HEK293 (cell line): ENCODE results near the gene CYP11A1.
A peak's percentile ranks its signal among the peaks of the same experiment; 100 is the strongest.

Experiments used
- CTCF ChIA-PET: fragments of 350-600 bp; formaldehyde crosslinking; extraction: SDS; loops from one replicate; lab custom pipeline; 2021; ENCODE audit warnings: antibody characterized with exemption; lab: Yijun Ruan, JAX
- POLR2A ChIA-PET: fragments of 300-600 bp; formaldehyde crosslinking; extraction: SDS; loops from one replicate; lab custom pipeline; 2020; ENCODE audit warnings: antibody characterized with exemption, inconsistent platforms; lab: Yijun Ruan, JAX
- H3K27ac ChIP-seq: fragments of 200-500 bp; sonication (Bioruptor generic); 2 replicates; pipeline ENCODE4 v1.5.1; 2014; ENCODE audit warnings: low read depth, low read length, control low read depth, inconsistent platforms; ENCODE audit errors: extremely low read depth
- H3K36me3 ChIP-seq, 2 experiments: fragments of 200-500 bp in 1 of 2; sonication (Bioruptor generic) in 1 of 2; 1 replicate in 1 of 2; 2 replicates in 1 of 2; pipeline ENCODE4 v1.5.1; 2014 to 2017; ENCODE audit warnings: inconsistent platforms in 2 of 2, low read length in 2 of 2; ENCODE audit not compliant: control insufficient read depth in 2 of 2, insufficient read depth in 1 of 2
- H3K4me1 ChIP-seq: fragments of 200-500 bp; sonication (Bioruptor generic); 2 replicates; pipeline ENCODE4 v1.5.1; 2014; ENCODE audit warnings: mild to moderate bottlenecking, low read length, inconsistent platforms; ENCODE audit not compliant: control insufficient read depth, insufficient read depth
- H3K4me3 ChIP-seq: 2 replicates; pipeline ENCODE4 v1.5.1; 2011; ENCODE audit warnings: low read depth, mild to moderate bottlenecking, control low read depth, low read length, moderate library complexity
- H3K9me3 ChIP-seq: fragments of 200-500 bp; sonication (Bioruptor generic); 2 replicates; pipeline ENCODE4 v1.5.1; 2014; ENCODE audit warnings: low read depth, low read length, inconsistent platforms; ENCODE audit not compliant: control insufficient read depth, insufficient read depth
- HOXD13 ChIP-seq: sonication (generic); formaldehyde crosslinking; IDR thresholded peaks from 2 replicates; pipeline ENCODE4 v1.8.0; 2022; ENCODE audit warnings: missing genetic modification reagents, borderline replicate concordance
- OVOL3 ChIP-seq: fragments of 450-650 bp; formaldehyde crosslinking; IDR thresholded peaks from 2 replicates; pipeline ENCODE4 v1.5.1; 2016; ENCODE audit warnings: missing biosample characterization, missing genetic modification characterization
- RBAK ChIP-seq: fragments of 450-650 bp; formaldehyde crosslinking; IDR thresholded peaks from 2 replicates; pipeline ENCODE4 v1.5.1; 2016; ENCODE audit warnings: missing biosample characterization, missing genetic modification characterization
- ZBTB17 ChIP-seq: fragments of 450-650 bp; formaldehyde crosslinking; IDR thresholded peaks from 2 replicates; pipeline ENCODE4 v1.5.1; 2016; ENCODE audit warnings: missing biosample characterization, missing genetic modification characterization
- ZBTB20 ChIP-seq: fragments of 450-650 bp; formaldehyde crosslinking; IDR thresholded peaks from 2 replicates; pipeline ENCODE4 v1.5.1; 2016; ENCODE audit warnings: missing biosample characterization, missing genetic modification characterization
- ZIC2 ChIP-seq: fragments of 450-650 bp; formaldehyde crosslinking; IDR thresholded peaks from 2 replicates; pipeline ENCODE4 v1.5.1; 2016; ENCODE audit warnings: missing biosample characterization, missing genetic modification characterization
- ZNF10 ChIP-seq: fragments of 450-650 bp; formaldehyde crosslinking; IDR thresholded peaks from 2 replicates; pipeline ENCODE4 v1.5.1; 2017; ENCODE audit warnings: missing biosample characterization, missing genetic modification characterization
- ZNF121 ChIP-seq: fragments of 450-650 bp; formaldehyde crosslinking; IDR thresholded peaks from 2 replicates; pipeline ENCODE4 v1.5.1; 2016; ENCODE audit warnings: missing biosample characterization, missing genetic modification characterization
- ZNF140 ChIP-seq: fragments of 450-650 bp; formaldehyde crosslinking; IDR thresholded peaks from 2 replicates; pipeline ENCODE4 v1.5.1; 2016; ENCODE audit warnings: missing biosample characterization, missing genetic modification characterization
- ZNF2 ChIP-seq: fragments of 450-650 bp; formaldehyde crosslinking; IDR thresholded peaks from 2 replicates; pipeline ENCODE4 v1.5.1; 2016; ENCODE audit warnings: missing biosample characterization, missing genetic modification characterization
- ZNF335 ChIP-seq: fragments of 450-650 bp; formaldehyde crosslinking; conservative IDR thresholded peaks from 2 replicates; pipeline ENCODE4 v1.5.1; 2016; ENCODE audit warnings: missing biosample characterization, missing genetic modification characterization
- ZNF366 ChIP-seq: fragments of 450-650 bp; formaldehyde crosslinking; conservative IDR thresholded peaks from 2 replicates; pipeline ENCODE4 v1.5.1; 2016; ENCODE audit warnings: missing biosample characterization, missing genetic modification characterization
- ZNF391 ChIP-seq: fragments of 450-650 bp; formaldehyde crosslinking; IDR thresholded peaks from 2 replicates; pipeline ENCODE4 v1.5.1; 2016; ENCODE audit warnings: low read depth, missing biosample characterization, missing genetic modification characterization, borderline replicate concordance
- ZNF530 ChIP-seq: fragments of 450-650 bp; formaldehyde crosslinking; IDR thresholded peaks from 2 replicates; pipeline ENCODE4 v1.5.1; 2016; ENCODE audit warnings: low read depth, missing biosample characterization, missing genetic modification characterization
- ZNF596 ChIP-seq: fragments of 450-650 bp; IDR thresholded peaks from 2 replicates; pipeline ENCODE4 v1.5.0; 2018; ENCODE audit warnings: missing biosample characterization, mild to moderate bottlenecking, missing genetic modification characterization, moderate library complexity
- ZNF600 ChIP-seq: fragments of 450-650 bp; formaldehyde crosslinking; IDR thresholded peaks from 2 replicates; pipeline ENCODE4 v1.5.1; 2016; ENCODE audit warnings: missing biosample characterization, missing genetic modification characterization
- ZNF610 ChIP-seq: fragments of 450-650 bp; formaldehyde crosslinking; IDR thresholded peaks from 2 replicates; pipeline ENCODE4 v1.5.1; 2016; ENCODE audit warnings: missing biosample characterization, missing genetic modification characterization, borderline replicate concordance
- ZNF629 ChIP-seq: fragments of 450-650 bp; formaldehyde crosslinking; IDR thresholded peaks from 2 replicates; pipeline ENCODE4 v1.5.1; 2017; ENCODE audit warnings: missing biosample characterization, missing genetic modification characterization
- ZNF664 ChIP-seq: fragments of 450-650 bp; formaldehyde crosslinking; IDR thresholded peaks from 2 replicates; pipeline ENCODE4 v1.5.1; 2016; ENCODE audit warnings: missing biosample characterization, missing genetic modification characterization
- ZNF76 ChIP-seq: fragments of 450-650 bp; formaldehyde crosslinking; IDR thresholded peaks from 2 replicates; pipeline ENCODE4; 2016; ENCODE audit warnings: low read depth, missing biosample characterization, missing genetic modification characterization, borderline replicate concordance
- ZNF785 ChIP-seq: fragments of 450-650 bp; formaldehyde crosslinking; IDR thresholded peaks from 2 replicates; pipeline ENCODE4 v1.5.1; 2016; ENCODE audit warnings: missing biosample characterization, missing genetic modification characterization
- ZNF791 ChIP-seq: fragments of 450-650 bp; formaldehyde crosslinking; IDR thresholded peaks from 2 replicates; pipeline ENCODE4 v1.5.1; 2016; ENCODE audit warnings: missing biosample characterization, missing genetic modification characterization
- TF ChIP-seq, protein P1 (sequence below): fragments of 450-650 bp; formaldehyde crosslinking; IDR thresholded peaks from 2 replicates; pipeline ENCODE4 v1.5.1; 2016; ENCODE audit warnings: missing biosample characterization, missing genetic modification characterization, borderline replicate concordance
- TF ChIP-seq, protein P2 (sequence below): fragments of 450-650 bp; formaldehyde crosslinking; IDR thresholded peaks from 2 replicates; pipeline ENCODE4 v1.5.1; 2017; ENCODE audit warnings: missing biosample characterization, mild to moderate bottlenecking, missing genetic modification characterization, moderate library complexity
- TF ChIP-seq, protein P3 (sequence below): fragments of 450-650 bp; formaldehyde crosslinking; IDR thresholded peaks from 2 replicates; pipeline ENCODE4 v1.5.1; 2017; ENCODE audit warnings: missing biosample characterization, missing genetic modification characterization
- TF ChIP-seq, protein P4 (sequence below): fragments of 450-650 bp; formaldehyde crosslinking; IDR thresholded peaks from 2 replicates; pipeline ENCODE4 v1.5.1; 2016; ENCODE audit warnings: missing biosample characterization, missing genetic modification characterization

CYP11A1 gene

DNA sequence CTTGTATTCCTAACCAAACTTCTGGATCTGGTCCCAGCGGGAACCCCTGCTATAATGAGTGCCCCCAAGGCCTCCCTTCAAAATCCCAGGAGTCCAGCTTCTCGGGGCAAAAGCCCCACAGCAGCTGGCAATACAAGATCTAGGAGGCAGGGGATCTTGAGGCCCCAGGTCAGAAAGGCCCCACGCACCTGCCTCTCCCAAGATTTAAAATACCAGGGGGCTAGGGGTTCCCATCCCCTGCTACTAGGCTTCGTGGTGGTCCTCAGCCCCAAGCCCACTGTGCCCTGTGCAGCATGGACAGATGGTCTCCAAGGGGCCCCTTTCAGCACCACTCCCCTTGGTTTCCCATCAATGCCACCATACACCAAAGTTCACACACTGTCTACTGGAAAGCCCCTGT, 15.8 kb upstream of the CYP11A1 start:
- no peaks in the 10 kb centered on the region for H3K9me3 ChIP-seq
- no peak overlapping the region for H3K4me3 ChIP-seq
- no peaks in the 10 kb centered on the region for H3K4me1 ChIP-seq
- H3K36me3 ChIP-seq: no peaks in the 10 kb centered on the region
- TF ChIP-seq, protein P1, sequence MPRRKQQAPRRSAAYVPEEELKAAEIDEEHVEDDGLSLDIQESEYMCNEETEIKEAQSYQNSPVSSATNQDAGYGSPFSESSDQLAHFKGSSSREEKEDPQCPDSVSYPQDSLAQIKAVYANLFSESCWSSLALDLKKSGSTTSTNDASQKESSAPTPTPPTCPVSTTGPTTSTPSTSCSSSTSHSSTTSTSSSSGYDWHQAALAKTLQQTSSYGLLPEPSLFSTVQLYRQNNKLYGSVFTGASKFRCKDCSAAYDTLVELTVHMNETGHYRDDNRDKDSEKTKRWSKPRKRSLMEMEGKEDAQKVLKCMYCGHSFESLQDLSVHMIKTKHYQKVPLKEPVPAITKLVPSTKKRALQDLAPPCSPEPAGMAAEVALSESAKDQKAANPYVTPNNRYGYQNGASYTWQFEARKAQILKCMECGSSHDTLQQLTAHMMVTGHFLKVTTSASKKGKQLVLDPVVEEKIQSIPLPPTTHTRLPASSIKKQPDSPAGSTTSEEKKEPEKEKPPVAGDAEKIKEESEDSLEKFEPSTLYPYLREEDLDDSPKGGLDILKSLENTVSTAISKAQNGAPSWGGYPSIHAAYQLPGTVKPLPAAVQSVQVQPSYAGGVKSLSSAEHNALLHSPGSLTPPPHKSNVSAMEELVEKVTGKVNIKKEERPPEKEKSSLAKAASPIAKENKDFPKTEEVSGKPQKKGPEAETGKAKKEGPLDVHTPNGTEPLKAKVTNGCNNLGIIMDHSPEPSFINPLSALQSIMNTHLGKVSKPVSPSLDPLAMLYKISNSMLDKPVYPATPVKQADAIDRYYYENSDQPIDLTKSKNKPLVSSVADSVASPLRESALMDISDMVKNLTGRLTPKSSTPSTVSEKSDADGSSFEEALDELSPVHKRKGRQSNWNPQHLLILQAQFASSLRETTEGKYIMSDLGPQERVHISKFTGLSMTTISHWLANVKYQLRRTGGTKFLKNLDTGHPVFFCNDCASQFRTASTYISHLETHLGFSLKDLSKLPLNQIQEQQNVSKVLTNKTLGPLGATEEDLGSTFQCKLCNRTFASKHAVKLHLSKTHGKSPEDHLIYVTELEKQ: no peak
- no peak for TF ChIP-seq ZNF366 (tag by site-specific recombination)
- no peak for TF ChIP-seq ZNF610 (tag by site-specific recombination)
- no peak for TF ChIP-seq ZNF140
- no peak for TF ChIP-seq ZNF121 (tag by site-specific recombination)
- no peak for TF ChIP-seq OVOL3
- TF ChIP-seq ZNF791 (tag by site-specific recombination): no peak
- TF ChIP-seq ZIC2: no peak
- TF ChIP-seq ZNF391 (tag by site-specific recombination): no peak
- no peak for TF ChIP-seq ZNF785 (tag by site-specific recombination)
- no peak for TF ChIP-seq ZNF664 (tag by site-specific recombination)
- TF ChIP-seq ZNF596 (tag by site-specific recombination): no peak
- no peak for TF ChIP-seq ZNF2 (tag by site-specific recombination)
- TF ChIP-seq HOXD13 (CRISPR knock-in tag): no peak
- TF ChIP-seq ZBTB20 (tag by site-specific recombination): no peak
- no peak for TF ChIP-seq ZNF76 (tag by site-specific recombination)
- TF ChIP-seq, protein P2, sequence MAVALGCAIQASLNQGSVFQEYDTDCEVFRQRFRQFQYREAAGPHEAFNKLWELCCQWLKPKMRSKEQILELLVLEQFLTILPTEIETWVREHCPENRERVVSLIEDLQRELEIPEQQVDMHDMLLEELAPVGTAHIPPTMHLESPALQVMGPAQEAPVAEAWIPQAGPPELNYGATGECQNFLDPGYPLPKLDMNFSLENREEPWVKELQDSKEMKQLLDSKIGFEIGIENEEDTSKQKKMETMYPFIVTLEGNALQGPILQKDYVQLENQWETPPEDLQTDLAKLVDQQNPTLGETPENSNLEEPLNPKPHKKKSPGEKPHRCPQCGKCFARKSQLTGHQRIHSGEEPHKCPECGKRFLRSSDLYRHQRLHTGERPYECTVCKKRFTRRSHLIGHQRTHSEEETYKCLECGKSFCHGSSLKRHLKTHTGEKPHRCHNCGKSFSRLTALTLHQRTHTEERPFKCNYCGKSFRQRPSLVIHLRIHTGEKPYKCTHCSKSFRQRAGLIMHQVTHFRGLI: no peak
- H3K27ac ChIP-seq: no peak overlapping the region
- CTCF ChIA-PET: interaction anchor here (0.5 to 25.1 kb wide), 17 partner anchors 8 to 1764 kb away, joined by 3 to 768 read pairs (median 10); partner anchors contain the start of gene SEMA7A
- POLR2A ChIA-PET: interaction anchor here (1.3 to 2.6 kb wide), 2 partner anchors 51 to 232 kb away, joined by 4 to 11 read pairs; partner anchors contain the start of genes CLK3 and SEMA7A

- POLR2A ChIA-PET: interaction anchor here (0.7 to 1.3 kb wide), 3 partner anchors 52 to 233 kb away, joined by 3 to 4 read pairs (median 4); partner anchors contain the start of genes CLK3 and SEMA7A
- H3K4me1 ChIP-seq: no peaks in the 10 kb centered on the region
- no peaks in the 10 kb centered on the region for H3K9me3 ChIP-seq
- H3K27ac ChIP-seq: no peak overlapping the region
- CTCF ChIA-PET: interaction anchor here (0.5 to 25.1 kb wide), 51 partner anchors 8 to 1992 kb away, joined by 3 to 768 read pairs (median 4); partner anchors contain the start of genes ARID3B, SEMA7A and UBL7
- no peaks in the 10 kb centered on the region for H3K36me3 ChIP-seq
- no peak overlapping the region for H3K4me3 ChIP-seq
- TF ChIP-seq ZNF629: peak; percentile 38; the same call in 1 of the 2 replicates
- peak; percentile 49; the same call in 1 of the 2 replicates for TF ChIP-seq ZNF10 (tag by site-specific recombination)
- TF ChIP-seq ZBTB17: 0 out of 2 replicates have a peak, but pooled peaks have one; percentile 40
- TF ChIP-seq ZNF530 (tag by site-specific recombination): no peak
- no peak for TF ChIP-seq RBAK (tag by site-specific recombination)
- TF ChIP-seq ZNF600 (tag by site-specific recombination): peak; percentile 65
- TF ChIP-seq, protein P3, sequence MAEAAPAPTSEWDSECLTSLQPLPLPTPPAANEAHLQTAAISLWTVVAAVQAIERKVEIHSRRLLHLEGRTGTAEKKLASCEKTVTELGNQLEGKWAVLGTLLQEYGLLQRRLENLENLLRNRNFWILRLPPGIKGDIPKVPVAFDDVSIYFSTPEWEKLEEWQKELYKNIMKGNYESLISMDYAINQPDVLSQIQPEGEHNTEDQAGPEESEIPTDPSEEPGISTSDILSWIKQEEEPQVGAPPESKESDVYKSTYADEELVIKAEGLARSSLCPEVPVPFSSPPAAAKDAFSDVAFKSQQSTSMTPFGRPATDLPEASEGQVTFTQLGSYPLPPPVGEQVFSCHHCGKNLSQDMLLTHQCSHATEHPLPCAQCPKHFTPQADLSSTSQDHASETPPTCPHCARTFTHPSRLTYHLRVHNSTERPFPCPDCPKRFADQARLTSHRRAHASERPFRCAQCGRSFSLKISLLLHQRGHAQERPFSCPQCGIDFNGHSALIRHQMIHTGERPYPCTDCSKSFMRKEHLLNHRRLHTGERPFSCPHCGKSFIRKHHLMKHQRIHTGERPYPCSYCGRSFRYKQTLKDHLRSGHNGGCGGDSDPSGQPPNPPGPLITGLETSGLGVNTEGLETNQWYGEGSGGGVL (tag by site-specific recombination): 0 out of 2 replicates have a peak, but pooled peaks have one; percentile 15
- TF ChIP-seq, protein P4, sequence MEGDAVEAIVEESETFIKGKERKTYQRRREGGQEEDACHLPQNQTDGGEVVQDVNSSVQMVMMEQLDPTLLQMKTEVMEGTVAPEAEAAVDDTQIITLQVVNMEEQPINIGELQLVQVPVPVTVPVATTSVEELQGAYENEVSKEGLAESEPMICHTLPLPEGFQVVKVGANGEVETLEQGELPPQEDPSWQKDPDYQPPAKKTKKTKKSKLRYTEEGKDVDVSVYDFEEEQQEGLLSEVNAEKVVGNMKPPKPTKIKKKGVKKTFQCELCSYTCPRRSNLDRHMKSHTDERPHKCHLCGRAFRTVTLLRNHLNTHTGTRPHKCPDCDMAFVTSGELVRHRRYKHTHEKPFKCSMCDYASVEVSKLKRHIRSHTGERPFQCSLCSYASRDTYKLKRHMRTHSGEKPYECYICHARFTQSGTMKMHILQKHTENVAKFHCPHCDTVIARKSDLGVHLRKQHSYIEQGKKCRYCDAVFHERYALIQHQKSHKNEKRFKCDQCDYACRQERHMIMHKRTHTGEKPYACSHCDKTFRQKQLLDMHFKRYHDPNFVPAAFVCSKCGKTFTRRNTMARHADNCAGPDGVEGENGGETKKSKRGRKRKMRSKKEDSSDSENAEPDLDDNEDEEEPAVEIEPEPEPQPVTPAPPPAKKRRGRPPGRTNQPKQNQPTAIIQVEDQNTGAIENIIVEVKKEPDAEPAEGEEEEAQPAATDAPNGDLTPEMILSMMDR (tag by site-specific recombination): peak; percentile 95
- peak; percentile 65 for TF ChIP-seq ZNF335 (tag by site-specific recombination)
Observed at GRCh38 chr15:74382004-74382816, 14.8 kb upstream of the CYP11A1 start.
